K562 (cell line): ENCODE data around the gene BICD1. TPM values are rescaled to one million over a fixed set of nuclear protein-coding genes. Genes with fewer than 3 reads are reported as not detected.

ENCODE experiments used
- CBFA2T3 ChIP-seq: fragments of 450-650 bp; IDR thresholded peaks from 2 replicates; pipeline ENCODE4 v1.6.1; 2017
- CBX1 ChIP-seq: sonication (generic); IDR thresholded peaks from 2 replicates; pipeline ENCODE4 v1.6.1; 2016; ENCODE audit warnings: antibody characterized with exemption, low read depth, mild to moderate bottlenecking
- CEBPG ChIP-seq, 3 experiments: fragments of 200-800 bp in 1 of 3; sonication (Bioruptor generic) in 1 of 3; sonication (generic) in 1 of 3; formaldehyde crosslinking in 1 of 3; IDR thresholded peaks in 2 of 3; conservative IDR thresholded peaks in 1 of 3; 2 replicates each; pipeline versions ENCODE4 v1.6.1 to v1.8.0; 2016 to 2022; ENCODE audit warnings: missing compliant biosample characterization in 2 of 3, missing genetic modification characterization in 2 of 3, mild to moderate bottlenecking in 1 of 3, missing genetic modification reagents in 1 of 3
- FOXP1 ChIP-seq: sonication (generic); formaldehyde crosslinking; IDR thresholded peaks from 2 replicates; pipeline ENCODE4 v1.8.0; 2022; ENCODE audit warnings: mild to moderate bottlenecking, missing genetic modification reagents
- NCOR1 ChIP-seq: fragments of 450-650 bp; IDR thresholded peaks from 2 replicates; pipeline ENCODE4 v1.6.1; 2016; ENCODE audit warnings: mild to moderate bottlenecking, moderate library complexity
- NR4A1 ChIP-seq, 2 experiments: fragments of 250-450 bp in 1 of 2; fragments of 450-650 bp in 1 of 2; sonication (Bioruptor Pico) in 1 of 2; IDR thresholded peaks; 2 replicates each; pipeline versions ENCODE4 v1.4.0 to v1.6.1; 2016 to 2020; ENCODE audit warnings: mild to moderate bottlenecking in 2 of 2, missing compliant biosample characterization in 1 of 2, missing genetic modification characterization in 1 of 2, moderate library complexity in 1 of 2
- NRF1 ChIP-seq, 2 experiments: fragments of 450-650 bp; IDR thresholded peaks in 1 of 2; conservative IDR thresholded peaks in 1 of 2; 2 replicates each; pipeline ENCODE4 v1.6.1; 2014; ENCODE audit warnings: mild to moderate bottlenecking in 2 of 2
- PCBP1 ChIP-seq: fragments of 200-400 bp; formaldehyde crosslinking; IDR thresholded peaks from 2 replicates; pipeline ENCODE4 v1.6.1; 2018; ENCODE audit warnings: mild to moderate bottlenecking, low read depth, low read length; ENCODE audit not compliant: poor library complexity, severe bottlenecking
- RBM15 ChIP-seq: fragments of 200-400 bp; formaldehyde crosslinking; IDR thresholded peaks from 2 replicates; pipeline ENCODE4 v1.6.1; 2018; ENCODE audit warnings: mild to moderate bottlenecking, low read length, moderate library complexity; ENCODE audit not compliant: insufficient read depth
- SMAD4 ChIP-seq: fragments of 250-450 bp; sonication (Bioruptor Pico); conservative IDR thresholded peaks from 2 replicates; pipeline ENCODE4 v1.8.0; 2021; ENCODE audit warnings: inconsistent platforms, mild to moderate bottlenecking, moderate library complexity
- polyA plus RNA-seq, 8 experiments: library from polyadenylated mRNA; depleted of rRNA in 4 of 8; stranded (reverse) in 5 of 8; unstranded in 3 of 8; fragments of >200 nt; fragmentation: Nextera tagmentation in 2 of 8; fragmentation: Illumina TruSeq in 1 of 8; extraction: Ambion mirVana in 2 of 8; extraction: Trizol in 1 of 8; gene quantifications; 2 replicates each; pipeline versions ENCODE4 v1.2.1 to v1.2.3, GENCODE V29; 2011 to 2014; ENCODE audit warnings: inconsistent platforms in 1 of 8, missing spikeins in 1 of 8
- total RNA-seq, 7 experiments: library from RNA; depleted of rRNA in 6 of 7; stranded (reverse); fragments of >200 nt in 6 of 7; fragmentation: Illumina TruSeq in 2 of 7; extraction: Trizol in 2 of 7; gene quantifications; 2 replicates each; pipeline versions ENCODE4 v1.2.1 to v1.2.3, GENCODE V29; 2011 to 2021; ENCODE audit warnings: low replicate concordance in 1 of 7
- TF ChIP-seq, protein P1 (sequence below): fragments of 450-650 bp; formaldehyde crosslinking; IDR thresholded peaks from 2 replicates; pipeline ENCODE4 v1.4.0; 2020; ENCODE audit warnings: mild to moderate bottlenecking, moderate library complexity
- TF ChIP-seq, protein P2 (sequence below), 2 experiments: fragments of 450-650 bp in 1 of 2; IDR thresholded peaks; 2 replicates each; pipeline ENCODE4 v1.6.1; 2011 to 2017; ENCODE audit warnings: low read depth in 2 of 2, antibody characterized with exemption in 1 of 2, borderline replicate concordance in 1 of 2, low read length in 1 of 2, mild to moderate bottlenecking in 1 of 2, mixed read lengths in 1 of 2; ENCODE audit not compliant: control insufficient read depth in 1 of 2
- TF ChIP-seq, protein P3 (sequence below): sonication (generic); formaldehyde crosslinking; IDR thresholded peaks from 2 replicates; pipeline ENCODE4 v1.8.1; 2023; ENCODE audit warnings: mild to moderate bottlenecking, missing genetic modification reagents, moderate library complexity
- TF ChIP-seq, protein P4 (sequence below), 2 experiments: IDR thresholded peaks; 2 replicates each; pipeline ENCODE4 v1.6.1; 2011; ENCODE audit warnings: borderline replicate concordance in 1 of 2, control low read depth in 1 of 2, low read depth in 1 of 2, low read length in 1 of 2, mild to moderate bottlenecking in 1 of 2, mixed read lengths in 1 of 2, moderate library complexity in 1 of 2; ENCODE audit not compliant: insufficient read depth in 1 of 2, insufficient read length in 1 of 2, poor library complexity in 1 of 2, severe bottlenecking in 1 of 2; ENCODE audit errors: extremely low read depth in 1 of 2
- TF ChIP-seq, protein P5 (sequence below): conservative IDR thresholded peaks from 2 replicates; pipeline ENCODE4 v1.6.1; 2011; ENCODE audit warnings: low read depth, mild to moderate bottlenecking, low read length; ENCODE audit not compliant: control insufficient read depth

BICD1 gene
- total and polyA plus RNA-seq, 9 of the 15 experiments (the other 6 are each of a cell fraction or from before 2014, with no cell fraction given) = 3.5 to 21.1 (median 12.5) TPM

DNA sequence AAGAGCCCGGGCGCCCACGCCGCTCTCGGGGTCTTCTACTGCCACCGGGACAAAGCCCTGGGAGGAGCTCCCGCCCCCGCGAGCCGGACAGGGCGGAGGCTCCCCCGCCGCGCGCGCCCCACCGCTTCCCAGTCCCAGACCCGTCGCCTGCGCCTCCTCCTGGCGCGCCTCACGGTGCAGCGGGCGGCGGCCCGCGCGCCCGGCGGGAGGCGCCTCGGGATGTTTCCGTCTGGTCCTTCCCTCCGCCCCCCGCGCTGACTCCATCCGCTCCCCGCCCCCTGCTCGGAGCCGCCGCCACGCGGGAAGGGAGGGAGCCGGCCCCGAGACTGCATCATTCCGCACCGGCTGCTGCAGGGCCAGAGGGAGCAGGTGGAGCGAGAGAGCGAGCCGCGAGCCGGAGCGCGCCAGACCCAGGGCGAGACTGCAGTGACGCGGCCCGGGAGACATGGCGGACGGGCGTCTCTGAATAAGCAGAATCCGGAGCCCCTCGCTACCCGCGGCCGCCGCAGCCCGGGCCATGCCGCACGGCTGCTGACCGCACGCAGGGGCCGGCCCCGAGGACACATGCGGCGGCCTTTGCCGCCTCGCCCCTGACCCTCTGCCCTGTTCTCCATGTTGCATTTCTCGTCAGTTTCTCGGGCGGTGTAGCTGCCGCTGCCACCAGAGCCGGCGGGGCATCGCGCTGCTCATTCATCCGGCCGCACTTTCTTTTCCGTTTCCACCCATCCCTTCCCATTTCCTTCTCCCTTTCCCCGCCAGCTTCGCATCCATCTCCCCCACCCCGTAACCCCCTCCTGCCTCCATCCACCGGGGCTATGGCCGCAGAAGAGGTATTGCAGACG is at the start of gene BICD1 (continued):
- no peak for TF ChIP-seq NR4A1 (CRISPR knock-in tag; IDR thresholded peaks at IDR 0.05)
- TF ChIP-seq NR4A1 (tag; IDR thresholded peaks at IDR 0.05) = 0 out of 2 replicates have a peak, but pooled peaks have one; percentile 12
- TF ChIP-seq, protein P1, sequence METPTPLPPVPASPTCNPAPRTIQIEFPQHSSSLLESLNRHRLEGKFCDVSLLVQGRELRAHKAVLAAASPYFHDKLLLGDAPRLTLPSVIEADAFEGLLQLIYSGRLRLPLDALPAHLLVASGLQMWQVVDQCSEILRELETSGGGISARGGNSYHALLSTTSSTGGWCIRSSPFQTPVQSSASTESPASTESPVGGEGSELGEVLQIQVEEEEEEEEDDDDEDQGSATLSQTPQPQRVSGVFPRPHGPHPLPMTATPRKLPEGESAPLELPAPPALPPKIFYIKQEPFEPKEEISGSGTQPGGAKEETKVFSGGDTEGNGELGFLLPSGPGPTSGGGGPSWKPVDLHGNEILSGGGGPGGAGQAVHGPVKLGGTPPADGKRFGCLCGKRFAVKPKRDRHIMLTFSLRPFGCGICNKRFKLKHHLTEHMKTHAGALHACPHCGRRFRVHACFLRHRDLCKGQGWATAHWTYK = peak; percentile 37; the same call in 1 of the 2 replicates
- peak; percentile 58 for TF ChIP-seq NCOR1
- TF ChIP-seq, protein P2, sequence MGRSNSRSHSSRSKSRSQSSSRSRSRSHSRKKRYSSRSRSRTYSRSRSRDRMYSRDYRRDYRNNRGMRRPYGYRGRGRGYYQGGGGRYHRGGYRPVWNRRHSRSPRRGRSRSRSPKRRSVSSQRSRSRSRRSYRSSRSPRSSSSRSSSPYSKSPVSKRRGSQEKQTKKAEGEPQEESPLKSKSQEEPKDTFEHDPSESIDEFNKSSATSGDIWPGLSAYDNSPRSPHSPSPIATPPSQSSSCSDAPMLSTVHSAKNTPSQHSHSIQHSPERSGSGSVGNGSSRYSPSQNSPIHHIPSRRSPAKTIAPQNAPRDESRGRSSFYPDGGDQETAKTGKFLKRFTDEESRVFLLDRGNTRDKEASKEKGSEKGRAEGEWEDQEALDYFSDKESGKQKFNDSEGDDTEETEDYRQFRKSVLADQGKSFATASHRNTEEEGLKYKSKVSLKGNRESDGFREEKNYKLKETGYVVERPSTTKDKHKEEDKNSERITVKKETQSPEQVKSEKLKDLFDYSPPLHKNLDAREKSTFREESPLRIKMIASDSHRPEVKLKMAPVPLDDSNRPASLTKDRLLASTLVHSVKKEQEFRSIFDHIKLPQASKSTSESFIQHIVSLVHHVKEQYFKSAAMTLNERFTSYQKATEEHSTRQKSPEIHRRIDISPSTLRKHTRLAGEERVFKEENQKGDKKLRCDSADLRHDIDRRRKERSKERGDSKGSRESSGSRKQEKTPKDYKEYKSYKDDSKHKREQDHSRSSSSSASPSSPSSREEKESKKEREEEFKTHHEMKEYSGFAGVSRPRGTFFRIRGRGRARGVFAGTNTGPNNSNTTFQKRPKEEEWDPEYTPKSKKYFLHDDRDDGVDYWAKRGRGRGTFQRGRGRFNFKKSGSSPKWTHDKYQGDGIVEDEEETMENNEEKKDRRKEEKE (IDR thresholded peaks at IDR 0.05; ENCODE audit: borderline replicate concordance in 1 of 2, control insufficient read depth in 1 of 2, low read depth in 2 of 2, low read length in 1 of 2) = 0 out of 4 replicates have a peak, but pooled peaks of 1 of the 2 experiments have one; percentile 42
- no peak for TF ChIP-seq RBM15
- TF ChIP-seq, protein P3, sequence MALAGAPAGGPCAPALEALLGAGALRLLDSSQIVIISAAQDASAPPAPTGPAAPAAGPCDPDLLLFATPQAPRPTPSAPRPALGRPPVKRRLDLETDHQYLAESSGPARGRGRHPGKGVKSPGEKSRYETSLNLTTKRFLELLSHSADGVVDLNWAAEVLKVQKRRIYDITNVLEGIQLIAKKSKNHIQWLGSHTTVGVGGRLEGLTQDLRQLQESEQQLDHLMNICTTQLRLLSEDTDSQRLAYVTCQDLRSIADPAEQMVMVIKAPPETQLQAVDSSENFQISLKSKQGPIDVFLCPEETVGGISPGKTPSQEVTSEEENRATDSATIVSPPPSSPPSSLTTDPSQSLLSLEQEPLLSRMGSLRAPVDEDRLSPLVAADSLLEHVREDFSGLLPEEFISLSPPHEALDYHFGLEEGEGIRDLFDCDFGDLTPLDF = no peak
- TF ChIP-seq CEBPG (CRISPR knock-in tag; IDR thresholded peaks at IDR 0.05) = peak; percentile 5; the same call in 1 of the 2 replicates
- no peak for TF ChIP-seq CEBPG (tag; conservative IDR thresholded peaks at IDR 0.05 in 1 of 2, IDR thresholded peaks at IDR 0.05 in 1 of 2)
- TF ChIP-seq CBFA2T3 = peak; percentile 28; the same call in 1 of the 2 replicates
- peak; percentile 86 for TF ChIP-seq PCBP1
- TF ChIP-seq SMAD4 = peak; percentile 96
- peak; percentile 69; the same call in 1 of the 2 replicates for TF ChIP-seq CBX1
- TF ChIP-seq, protein P4, sequence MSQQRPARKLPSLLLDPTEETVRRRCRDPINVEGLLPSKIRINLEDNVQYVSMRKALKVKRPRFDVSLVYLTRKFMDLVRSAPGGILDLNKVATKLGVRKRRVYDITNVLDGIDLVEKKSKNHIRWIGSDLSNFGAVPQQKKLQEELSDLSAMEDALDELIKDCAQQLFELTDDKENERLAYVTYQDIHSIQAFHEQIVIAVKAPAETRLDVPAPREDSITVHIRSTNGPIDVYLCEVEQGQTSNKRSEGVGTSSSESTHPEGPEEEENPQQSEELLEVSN (IDR thresholded peaks at IDR 0.05; ENCODE audit: borderline replicate concordance in 1 of 2, extremely low read depth in 1 of 2, insufficient read depth in 1 of 2, insufficient read length in 1 of 2, low read depth in 1 of 2, low read length in 1 of 2, poor library complexity in 1 of 2, severe bottlenecking in 1 of 2) = peak; percentile 51 to 87
- TF ChIP-seq NRF1 (conservative IDR thresholded peaks at IDR 0.05 in 1 of 2, IDR thresholded peaks at IDR 0.05 in 1 of 2) = peak; percentile 82
- peak; percentile 83 for TF ChIP-seq FOXP1
- TF ChIP-seq, protein P5, sequence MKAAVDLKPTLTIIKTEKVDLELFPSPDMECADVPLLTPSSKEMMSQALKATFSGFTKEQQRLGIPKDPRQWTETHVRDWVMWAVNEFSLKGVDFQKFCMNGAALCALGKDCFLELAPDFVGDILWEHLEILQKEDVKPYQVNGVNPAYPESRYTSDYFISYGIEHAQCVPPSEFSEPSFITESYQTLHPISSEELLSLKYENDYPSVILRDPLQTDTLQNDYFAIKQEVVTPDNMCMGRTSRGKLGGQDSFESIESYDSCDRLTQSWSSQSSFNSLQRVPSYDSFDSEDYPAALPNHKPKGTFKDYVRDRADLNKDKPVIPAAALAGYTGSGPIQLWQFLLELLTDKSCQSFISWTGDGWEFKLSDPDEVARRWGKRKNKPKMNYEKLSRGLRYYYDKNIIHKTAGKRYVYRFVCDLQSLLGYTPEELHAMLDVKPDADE = 0 out of 2 replicates have a peak, but pooled peaks have one; percentile 39
